Stimulated activated CD4-positive, alpha-beta T cell treated with anti-CD3 and anti-CD28 coated beads, Interleukin-12 subunit alpha, Interleukin-12 subunit beta, amount 100 ng/mL, for 4 hours (primary cell): ENCODE results near the gene SMC6.

ENCODE experiments used
- DNase-seq: peaks from one replicate; pipeline ENCODE4 v3.0.0-alpha.2; 2020

SMC6 gene

DNA sequence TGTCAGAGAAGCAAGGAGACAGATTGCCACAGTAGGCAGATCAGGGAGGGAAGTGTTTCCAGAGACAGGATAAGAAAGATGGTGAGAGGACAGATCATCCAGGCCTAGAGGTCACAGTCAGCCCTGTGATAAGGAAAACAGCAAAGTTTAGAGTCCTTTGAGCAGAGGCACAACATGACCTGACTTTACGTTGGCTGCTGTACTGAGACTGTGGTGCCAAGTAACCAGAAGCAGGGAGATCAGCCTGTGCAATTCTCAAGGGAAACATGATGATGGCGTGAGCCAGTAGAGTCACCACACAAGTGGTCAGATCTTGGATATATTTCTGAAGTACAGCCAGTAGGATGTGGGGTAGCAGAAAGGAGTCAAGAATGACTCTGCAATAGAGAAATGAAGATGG, 43.7 kb downstream of the SMC6 start:
- no peak for DNase-seq

- DNase-seq, result no peak
Measured at GRCh38 chr2:17708501-17708900, 45.1 kb downstream of the SMC6 start.

DNA sequence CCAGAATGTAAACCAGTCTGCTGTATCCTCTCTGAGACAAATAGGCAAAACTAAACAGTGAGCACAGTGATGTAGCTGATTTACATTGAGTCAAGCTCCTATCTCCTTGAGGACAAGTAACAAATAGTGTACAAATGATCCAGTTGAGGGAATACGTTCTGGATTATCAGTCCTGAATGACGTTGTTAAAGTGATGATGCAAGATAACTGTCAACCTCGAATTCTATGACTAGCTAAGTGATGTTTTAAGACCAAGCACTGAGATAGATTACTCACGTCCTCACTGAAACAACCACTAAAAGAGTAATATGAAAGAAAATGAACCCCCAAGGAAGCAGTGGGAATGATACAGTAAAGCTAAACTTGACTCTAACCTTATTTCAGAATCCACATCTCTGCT, 46.8 kb downstream of the SMC6 start:
- DNase-seq, result no peak

DNA sequence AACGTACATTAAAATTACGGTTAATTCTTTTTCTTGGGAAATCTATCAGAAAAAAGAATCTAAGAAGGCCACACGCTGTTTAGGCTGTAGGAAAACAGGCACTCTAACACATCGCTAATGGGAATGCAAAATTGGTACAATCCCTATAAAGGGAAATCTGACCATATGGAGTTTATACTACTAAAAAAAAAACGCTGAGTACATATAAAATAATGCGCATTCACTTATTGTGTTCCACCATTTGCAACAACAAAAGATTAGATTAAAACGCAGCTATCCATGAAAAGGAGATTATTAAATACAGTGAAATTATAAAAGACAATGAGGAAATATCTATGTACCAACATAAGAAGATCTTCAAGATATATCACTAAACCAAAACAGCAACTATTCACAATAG, 62.8 kb downstream of the SMC6 start:
- DNase-seq, result no peak

DNA sequence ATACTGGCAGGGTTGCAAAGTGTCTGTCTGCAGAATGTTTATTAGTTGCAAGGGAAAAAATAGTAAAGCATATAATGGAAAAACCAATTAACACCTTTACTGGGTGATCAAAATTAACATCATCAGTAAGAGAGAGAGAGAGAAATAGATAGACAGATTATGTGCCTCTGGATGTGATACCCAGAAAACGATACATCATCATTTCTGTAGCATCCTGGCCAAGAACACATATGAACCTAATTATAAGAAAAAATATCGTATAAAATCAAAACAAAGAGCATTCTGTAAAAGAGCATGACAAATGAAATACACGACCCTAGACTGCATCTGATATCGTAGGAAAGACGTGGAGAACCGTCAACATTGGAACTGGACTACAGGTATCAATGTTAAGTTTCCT, 64.6 kb downstream of the SMC6 start:
- no peak for DNase-seq

- DNase-seq, result no peak
Measured at GRCh38 chr2:17688600-17688999, 65.0 kb downstream of the SMC6 start.

DNA sequence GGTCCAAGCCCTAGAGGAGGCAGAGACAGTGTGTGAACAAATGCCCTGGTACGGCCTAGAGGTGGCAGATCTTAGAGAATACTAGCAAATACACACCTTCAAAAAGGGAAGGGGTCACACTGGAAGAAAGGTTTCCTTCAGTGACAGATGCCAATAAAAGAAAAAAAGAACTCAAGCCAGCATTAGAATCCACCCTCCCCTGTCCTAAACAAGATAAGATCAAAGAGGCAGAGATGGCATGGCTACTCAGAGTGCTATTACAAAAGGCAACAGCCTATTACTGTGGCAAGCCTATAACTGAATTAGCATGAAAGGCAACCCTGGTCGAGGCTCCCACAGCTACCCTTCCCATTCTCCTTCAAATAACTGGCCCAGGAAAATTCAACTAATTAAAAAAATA, 69.6 kb downstream of the SMC6 start:
- no peak for DNase-seq

DNA sequence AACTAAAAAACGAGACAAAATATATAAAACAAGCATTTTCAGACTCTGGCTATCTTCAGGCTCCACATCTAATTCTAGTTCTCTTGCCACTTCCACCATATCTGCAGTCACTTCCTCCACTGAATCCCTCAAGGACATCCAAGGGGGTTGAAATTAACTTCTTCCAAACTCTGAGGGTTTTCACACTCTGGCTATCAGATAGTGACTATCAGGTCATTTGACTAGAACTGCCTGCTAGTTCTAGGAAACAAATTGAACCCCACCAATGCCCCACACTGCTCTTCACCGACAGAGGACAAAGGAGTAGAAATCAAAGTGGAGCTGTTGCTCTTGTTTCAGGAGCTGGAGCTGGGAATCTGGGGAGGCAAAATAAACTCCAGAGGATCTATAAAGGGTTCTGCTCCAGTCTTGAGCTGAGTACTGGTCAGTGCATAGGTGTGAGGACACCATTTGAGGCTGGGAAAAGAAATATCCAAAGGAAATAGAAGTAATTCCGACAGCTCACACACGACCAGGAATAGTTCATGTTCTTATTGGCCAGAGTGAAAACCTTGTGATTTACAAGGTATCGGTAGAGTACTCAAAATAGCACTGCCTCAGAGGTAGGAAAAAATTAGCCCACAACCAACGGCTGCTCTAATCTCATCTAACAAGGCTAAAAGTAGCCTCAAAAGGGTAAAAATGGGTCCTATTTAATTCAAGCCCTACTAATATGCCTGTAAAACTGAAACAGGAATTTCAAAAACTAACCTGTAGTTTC, 71.3 kb downstream of the SMC6 start:
- DNase-seq, result no peak

DNA sequence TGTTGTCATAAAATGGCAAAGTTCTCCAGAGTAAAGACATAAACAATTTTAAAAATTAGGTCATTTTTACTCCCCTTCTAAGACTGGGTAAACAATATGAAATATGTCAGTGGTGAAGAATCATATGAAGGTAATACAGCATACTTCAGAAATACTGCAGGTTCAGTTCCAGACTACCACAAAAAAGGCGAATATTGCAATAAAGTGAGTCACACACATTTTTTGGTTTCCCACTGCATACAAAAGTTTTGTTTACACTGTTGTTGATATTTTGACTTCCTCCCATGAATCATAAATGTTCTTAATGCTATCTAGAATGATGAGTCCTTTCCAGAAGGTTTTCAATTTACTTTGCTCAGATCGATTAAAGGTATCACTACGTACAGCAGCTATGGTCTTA, 73.5 kb downstream of the SMC6 start:
- DNase-seq, result no peak

GRCh38 chr2:17674817-17675216, 78.8 kb downstream of the SMC6 start:
- no peak for DNase-seq

DNA sequence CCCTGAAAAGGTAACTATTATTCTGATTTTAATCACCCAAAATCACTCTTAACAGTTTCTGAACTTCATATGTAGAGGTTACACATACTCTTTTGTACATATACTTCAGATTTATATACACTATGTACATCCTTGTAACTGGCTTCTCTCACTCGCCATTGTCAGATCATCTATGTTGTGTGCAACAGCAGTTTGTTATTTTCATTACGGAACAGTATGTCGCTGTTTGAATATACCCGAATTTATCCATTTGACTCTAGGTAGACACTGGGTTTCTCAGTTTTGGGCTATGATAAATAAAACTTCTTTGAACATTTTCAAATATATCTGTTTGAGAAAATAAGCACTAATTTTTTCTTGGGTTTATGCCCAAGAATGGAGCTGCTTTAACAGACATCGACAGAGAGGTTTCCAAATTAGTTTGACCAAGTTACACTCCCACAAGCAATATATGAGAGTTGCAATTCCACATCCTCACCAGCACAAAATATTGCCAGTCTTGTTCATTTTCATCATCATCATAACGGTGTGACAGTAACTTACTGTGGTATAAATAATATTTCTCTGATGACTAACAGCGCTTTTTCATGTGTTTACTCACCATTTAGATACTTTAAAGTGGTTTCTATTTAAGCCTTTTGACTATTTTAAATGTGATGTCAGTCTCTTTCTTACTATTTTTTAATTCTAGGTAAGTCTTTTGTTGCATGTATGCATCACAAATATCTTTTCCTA, 80.9 kb downstream of the SMC6 start:
- no peak for DNase-seq

- DNase-seq, result no peak
Measured at GRCh38 chr2:17667898-17668297, 85.7 kb downstream of the SMC6 start.

DNA sequence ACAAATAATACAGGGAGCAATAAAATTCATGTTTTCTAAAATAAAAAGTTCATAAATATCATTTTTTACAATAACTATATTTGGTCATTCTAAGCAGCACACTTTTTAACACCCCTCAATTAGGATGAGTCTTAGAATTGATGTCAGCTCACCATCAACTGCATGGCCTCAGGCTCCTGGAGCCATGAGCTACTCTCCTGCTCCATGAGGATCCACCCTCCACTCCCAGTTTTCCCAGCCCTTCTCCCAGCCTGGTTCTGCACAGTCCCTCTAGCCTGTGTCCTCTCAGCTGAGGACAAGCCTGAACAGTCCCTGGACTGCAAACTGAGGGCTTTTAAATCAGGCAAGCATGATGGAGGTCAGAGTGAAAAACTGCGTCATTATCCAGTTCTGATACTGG, 89.1 kb downstream of the SMC6 start:
- DNase-seq, result no peak

- DNase-seq, result no peak
Measured at GRCh38 chr2:17662723-17663122, 90.9 kb downstream of the SMC6 start.

DNA sequence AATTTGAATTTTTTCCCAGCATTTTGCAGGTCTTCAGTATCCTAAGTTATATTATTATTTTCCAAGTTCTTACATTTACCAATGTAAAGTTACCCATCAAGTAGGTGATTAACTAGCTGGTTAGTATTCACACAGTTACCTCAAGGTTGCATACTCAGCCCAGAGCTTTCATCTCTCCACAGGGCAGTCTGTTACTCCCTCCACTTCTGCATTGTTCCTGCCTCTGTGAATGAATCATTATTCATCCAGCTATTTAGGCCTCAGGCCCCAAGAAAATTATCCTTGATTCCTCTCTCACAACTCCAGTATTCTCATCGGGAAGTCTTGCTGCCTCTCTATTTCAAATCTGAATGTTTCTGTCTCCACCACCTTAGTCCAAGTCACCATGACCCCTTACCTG, 92.2 kb downstream of the SMC6 start:
- DNase-seq, result no peak

GRCh38 chr2:17660219-17660618, 93.4 kb downstream of the SMC6 start:
- DNase-seq, result no peak

DNA sequence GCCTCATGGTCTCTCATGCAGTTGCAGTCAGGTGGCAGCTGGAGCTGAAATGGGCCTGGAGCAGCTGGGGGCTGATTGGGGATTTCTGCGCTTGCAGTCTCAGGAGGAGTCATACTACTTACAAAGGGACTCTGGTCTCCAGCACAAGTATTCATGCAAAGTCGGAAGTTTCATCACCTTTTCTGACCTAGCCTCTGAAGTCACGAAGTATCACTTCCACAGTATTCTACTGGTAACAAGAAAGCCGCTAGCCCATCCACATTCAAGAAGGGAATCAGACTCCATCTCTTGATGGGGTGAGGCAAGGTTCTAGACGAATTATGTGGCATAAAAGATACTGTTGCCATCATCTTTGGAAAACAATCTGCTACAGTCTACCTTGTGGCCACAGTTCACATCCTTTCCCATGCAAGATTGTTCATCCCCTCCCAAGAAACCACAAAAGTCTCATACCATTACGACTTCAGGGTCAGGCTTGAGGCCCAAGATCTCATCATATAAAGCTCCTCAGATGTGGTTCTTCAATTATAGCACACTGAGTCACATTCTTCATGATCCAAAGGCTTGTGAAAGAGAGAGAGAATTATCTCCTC, 95.3 kb downstream of the SMC6 start:
- DNase-seq, result no peak

DNA sequence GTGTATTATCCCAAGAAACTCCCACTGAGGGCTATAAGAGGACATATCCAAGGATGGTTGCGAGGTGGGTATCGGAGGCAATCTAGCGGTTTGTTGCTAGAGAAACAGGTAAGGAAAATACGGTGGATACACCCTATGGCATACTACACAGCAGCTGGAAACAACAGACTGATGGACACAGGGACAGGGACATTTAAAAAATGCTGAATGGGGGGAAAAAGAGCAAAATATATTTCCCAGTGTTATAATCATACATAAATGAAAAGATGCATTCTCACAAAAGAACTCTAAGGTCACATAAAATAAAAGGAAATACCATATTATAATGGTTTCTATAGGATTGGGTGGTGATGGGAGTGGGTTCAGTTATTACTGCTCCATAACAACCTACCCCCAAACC, 95.9 kb downstream of the SMC6 start:
- DNase-seq, result no peak

DNA sequence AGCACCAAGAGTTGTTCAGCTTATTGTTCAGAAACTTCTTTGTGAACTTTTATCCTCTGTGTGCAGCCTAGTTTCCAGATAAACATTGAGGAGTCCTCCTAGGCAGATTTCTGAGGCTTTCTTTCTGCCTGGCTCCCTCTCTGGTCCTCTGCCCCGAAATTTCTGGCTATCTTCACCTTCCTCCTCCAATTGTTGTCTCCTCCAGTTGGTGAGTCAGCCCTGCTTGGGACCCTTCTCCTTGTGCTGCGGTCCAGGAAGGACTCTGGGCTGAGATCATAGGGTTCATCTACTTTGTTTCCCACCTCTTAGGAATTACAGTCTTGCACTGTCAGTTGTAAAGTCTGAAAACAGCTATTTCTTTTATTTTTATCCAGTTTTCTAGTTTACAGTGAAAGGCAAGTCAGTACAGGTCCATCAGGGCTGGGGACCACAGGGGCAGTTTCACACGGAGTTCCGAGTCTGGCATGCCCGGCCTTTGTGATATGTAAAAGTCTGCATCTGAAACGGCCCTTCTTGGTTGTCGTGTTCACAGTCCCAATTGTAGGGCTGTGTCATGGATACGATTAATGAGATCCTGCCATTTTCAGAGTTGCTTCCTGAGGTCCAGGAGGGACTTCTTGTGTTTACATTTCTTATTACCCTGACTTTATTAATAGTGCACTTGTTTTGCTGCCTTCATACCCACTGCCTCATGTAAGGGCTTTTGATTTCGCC, 100.8 kb downstream of the SMC6 start:
- no peak for DNase-seq

DNA sequence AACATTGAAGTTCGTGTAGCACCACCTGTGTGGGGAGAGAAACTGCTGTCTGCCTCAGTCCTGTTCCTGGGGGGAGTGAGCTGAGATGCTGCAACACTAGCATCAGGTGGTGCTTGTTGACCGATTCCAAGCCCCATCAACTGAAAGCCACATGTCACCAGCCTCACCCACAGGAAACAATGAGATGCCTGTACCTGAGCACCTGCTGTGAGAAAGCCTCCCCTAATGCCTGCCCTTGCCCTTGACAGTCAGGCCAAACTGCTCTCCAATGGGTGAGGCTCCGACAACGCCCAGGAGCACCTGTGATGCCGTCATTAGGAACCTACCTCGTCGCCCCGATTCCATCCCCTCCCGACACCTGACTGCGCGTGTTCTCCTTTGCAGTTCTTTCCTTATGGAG, 104.6 kb downstream of the SMC6 start:
- no peak for DNase-seq

DNA sequence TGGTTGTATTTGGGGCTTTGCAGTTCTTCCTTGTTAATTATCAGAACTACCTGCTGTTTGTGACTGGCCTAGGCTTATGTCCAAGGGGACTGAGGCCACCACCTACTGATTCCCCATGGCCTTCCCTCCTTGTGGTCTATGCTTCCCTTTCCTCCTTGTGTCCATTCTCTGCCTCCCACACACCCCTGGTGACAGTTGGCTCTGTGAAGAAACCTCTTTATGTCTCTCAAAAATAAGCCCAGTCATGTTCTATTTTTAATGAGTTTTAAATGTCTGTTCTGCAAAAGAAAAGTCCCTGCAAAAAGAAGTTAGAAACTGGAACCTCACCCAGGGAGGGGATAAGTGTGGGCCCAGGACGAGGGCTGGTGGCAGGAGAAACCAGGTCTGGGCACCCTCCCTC, 105.0 kb downstream of the SMC6 start:
- DNase-seq, result no peak

DNA sequence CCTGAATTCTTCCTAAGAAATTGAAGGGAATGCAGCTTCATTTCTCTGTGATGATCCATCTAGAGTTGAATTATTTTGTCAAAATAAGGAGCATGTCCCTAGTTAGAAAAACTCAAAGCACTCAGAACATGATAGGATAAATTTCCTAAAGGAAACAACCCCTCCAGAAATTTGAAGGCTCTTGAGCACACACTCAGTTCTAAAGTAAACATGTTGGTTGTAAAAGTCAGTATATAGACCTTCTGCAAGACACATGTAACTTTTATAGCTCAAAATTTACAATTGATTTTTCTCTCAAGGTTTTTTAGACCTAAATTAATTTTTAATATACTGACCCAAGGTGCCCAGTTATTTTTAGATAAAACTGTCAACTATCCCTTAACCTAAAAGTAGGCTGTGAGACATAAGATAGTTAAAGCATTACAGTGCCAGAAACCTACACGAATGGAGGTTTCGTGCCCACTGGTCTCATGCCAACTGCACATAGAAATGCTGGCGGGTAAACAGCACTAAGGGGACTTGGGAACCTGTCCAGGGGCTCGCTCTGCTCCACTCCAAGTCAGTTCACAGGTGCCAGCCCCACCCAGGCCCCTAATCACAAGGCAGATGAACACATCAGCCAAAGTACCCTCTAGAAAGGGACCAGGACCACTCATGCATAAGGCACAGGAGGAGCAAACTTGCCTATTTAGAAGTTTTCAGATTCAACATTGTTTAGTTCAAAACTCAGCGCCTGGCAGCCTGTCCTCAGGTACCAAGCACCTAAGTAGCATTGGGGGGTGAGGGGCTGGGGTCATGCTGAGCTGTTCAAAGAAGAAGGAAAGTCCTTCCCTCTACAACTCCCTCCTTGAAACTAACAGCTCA, 106.5 kb downstream of the SMC6 start:
- no peak for DNase-seq

DNA sequence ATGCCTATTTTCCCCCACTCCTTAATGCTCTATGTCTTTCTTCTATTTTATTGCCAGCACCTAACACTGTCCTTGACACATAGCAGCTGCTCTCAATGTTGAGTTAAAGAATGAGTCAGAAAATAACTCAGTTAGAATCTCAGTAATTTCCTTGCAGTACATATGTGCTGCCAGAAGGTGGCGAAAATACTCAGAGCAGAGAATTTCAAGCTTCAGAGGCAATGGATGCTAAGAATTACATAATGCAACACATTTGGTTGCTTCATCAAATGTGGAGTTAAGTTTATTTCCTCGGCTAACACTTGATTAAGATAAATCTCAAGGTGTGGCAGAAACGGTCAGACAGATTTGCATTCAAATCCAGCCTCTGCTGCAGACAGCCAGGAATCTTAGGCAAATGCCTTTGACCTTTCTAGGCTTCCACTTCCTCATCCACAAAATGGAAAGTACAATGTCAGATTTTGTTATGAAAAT, 107.5 kb downstream of the SMC6 start:
- DNase-seq, result peak; percentile 24
